ENCODE data around the gene TMEM72. TPM values are rescaled to one million over a fixed set of nuclear protein-coding genes. Genes with fewer than 3 reads are reported as not detected.

The TMEM72 gene
- total and polyA plus RNA-seq, 2 of the 13 experiments (the other 11 are each of a cell fraction or from before 2014, with no cell fraction given): 0.04 TPM; not detected in 1

- TF ChIP-seq ZFP91 (CRISPR knock-in tag; IDR thresholded peaks at IDR 0.05; ENCODE audit: borderline replicate concordance): peak; percentile 16; the same call in 1 of the 2 replicates
- no peak for TF ChIP-seq TAF15 (IDR thresholded peaks at IDR 0.05; ENCODE audit: low read depth, low read length, poor library complexity, severe bottlenecking)
- TF ChIP-seq ZNF776 (CRISPR knock-in tag; IDR thresholded peaks at IDR 0.05): 0 out of 2 replicates have a peak, but pooled peaks have one; percentile 68
Measured at GRCh38 chr10:44982114-44982460, 71.0 kb downstream of the TMEM72 start (continued).

- 100% methylated on average over 2 of the region's 9 CpGs for WGBS (ENCODE audit: low lambda C conversion rate)
- Histone ChIP-seq H3K4me2 (ENCODE audit: low read depth, low read length) (no peak overlapping the region), H3K36me3 (replicated peaks in 1 of 2; ENCODE audit: control insufficient read depth in 1 of 2, insufficient read depth in 2 of 2, low read length in 2 of 2) (peaks cover 6 to 42% of the 10 kb centered on the region in 2 experiments; a peak in 3 of 5 replicates), H3K79me2 (ENCODE audit: insufficient read depth, low read length) (peaks cover 21% of the 10 kb centered on the region), H2AFZ (ENCODE audit: low read length) (no peak overlapping the region), H3K9me3 (ENCODE audit: low read length) (no peaks in the 10 kb centered on the region), H3K27ac (ENCODE audit: extremely low read length, insufficient read depth, low read length) (peak overlapping the region; percentile 97), H4K20me1 (ENCODE audit: insufficient read depth, low read length) (peaks cover 11% of the 10 kb centered on the region), H3K9ac (ENCODE audit: insufficient read depth, low read depth, low read length) (0 out of 2 replicates have a peak overlapping the region, but pooled peaks have one; percentile 72), H3K4me1 (ENCODE audit: insufficient read depth, low read length) (peaks cover 59% of the 10 kb centered on the region), H3K27me3 (ENCODE audit: control insufficient read depth in 1 of 2, insufficient read depth in 2 of 2, low read length in 2 of 2) (no peaks in the 10 kb centered on the region; a peak in 1 of 5 replicates), H3K4me3 (replicated peaks in 1 of 3; ENCODE audit: insufficient read depth in 1 of 3, low read depth in 2 of 3, low read length in 3 of 3) (no peak overlapping the region)
- no peak for ATAC-seq
- no TSS peak for BruUV-seq (replicated peaks)
- no peak for FAIRE-seq
- no peak for DNase-seq (ENCODE audit: low spot score)
- ChIA-PET CTCF (ENCODE audit: low intra/inter-chr PET ratio, low total read pairs) (no interaction called here), POLR2A (interaction anchor here (7.7 to 12.6 kb wide), 4 partner anchors 8 to 47 kb away, joined by 119 to 863 read pairs (median 311); partner anchors contain the start of gene RASSF4)
- intact Hi-C loops (cut with micrococcal nuclease; ENCODE audit: unreplicated experiment) (no loop called here), in situ Hi-C loops (cut with HindIII; ENCODE audit: extremely low pct_ligation_motif_present, low pct_unique_long_range_greater_than_20kb) (no loop called here)
- 0 out of 2 replicates have a peak, but pooled peaks have one; percentile 13 for TF ChIP-seq ZFP91 (CRISPR knock-in tag; IDR thresholded peaks at IDR 0.05; ENCODE audit: borderline replicate concordance)
- TF ChIP-seq ZBTB7A (CRISPR knock-in tag; IDR thresholded peaks at IDR 0.05): 0 out of 2 replicates have a peak, but pooled peaks have one; percentile 18
- 0 out of 2 replicates have a peak, but pooled peaks have one; percentile 35 for TF ChIP-seq MTERF4 (CRISPR knock-in tag; IDR thresholded peaks at IDR 0.05)
- no peak for TF ChIP-seq BCL6 (CRISPR knock-in tag; IDR thresholded peaks at IDR 0.05)
Measured at GRCh38 chr10:44982496-44982895, 71.4 kb downstream of the TMEM72 start.
